CD4-positive, alpha-beta T cell treated with Interleukin-17A for 4 hours (primary cell): Measurements from ENCODE around the gene MBTD1.

Source experiments
- DNase-seq: peaks from one replicate; pipeline ENCODE4 v3.0.0-alpha.2; 2020; ENCODE audit warnings: mixed read lengths

MBTD1 gene

GRCh38 chr17:51142597-51142996 is 117.3 kb downstream of the MBTD1 start:
- DNase-seq, result no peak

DNA sequence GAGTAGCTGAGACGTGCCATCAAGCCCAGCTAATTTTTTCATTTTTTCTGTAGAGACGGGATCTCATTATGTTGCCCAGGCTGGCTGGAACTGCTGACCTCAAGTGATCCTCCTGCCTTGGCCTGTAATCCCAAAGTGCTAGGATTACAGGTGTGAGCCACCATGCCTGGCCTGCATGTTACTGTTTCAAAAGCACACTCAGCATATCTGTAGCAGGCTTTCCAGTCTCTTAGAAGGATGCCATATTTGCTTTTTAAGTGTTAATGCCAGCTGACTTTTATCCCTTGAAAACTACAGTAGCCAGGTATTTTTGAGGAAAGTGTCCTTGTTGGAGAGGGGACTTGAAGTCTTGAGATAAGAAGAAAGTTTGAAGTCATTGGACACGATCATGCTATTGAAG is 123.9 kb downstream of the MBTD1 start:
- DNase-seq, result no peak

DNA sequence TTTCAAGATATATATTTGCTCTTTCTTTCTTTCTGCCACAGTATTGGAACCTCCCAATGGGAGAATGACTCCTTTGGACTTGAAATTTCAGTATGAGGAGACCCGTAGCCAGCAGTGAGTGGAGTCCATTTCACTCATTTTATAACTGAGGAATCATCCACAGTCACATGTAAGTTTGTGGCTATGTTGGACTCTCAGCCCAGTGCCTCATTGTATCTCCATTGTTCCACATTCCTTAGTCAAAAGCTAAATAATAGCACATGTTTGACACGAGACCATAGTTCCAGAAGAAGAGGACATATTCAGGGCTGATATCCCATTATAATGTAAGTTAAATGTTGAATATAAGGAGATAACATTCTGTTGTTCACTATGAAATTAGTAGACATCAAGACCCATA is 126.5 kb downstream of the MBTD1 start:
- no peak for DNase-seq

- no peak for DNase-seq
Measured at GRCh38 chr17:51132964-51133319, 126.9 kb downstream of the MBTD1 start.

DNA sequence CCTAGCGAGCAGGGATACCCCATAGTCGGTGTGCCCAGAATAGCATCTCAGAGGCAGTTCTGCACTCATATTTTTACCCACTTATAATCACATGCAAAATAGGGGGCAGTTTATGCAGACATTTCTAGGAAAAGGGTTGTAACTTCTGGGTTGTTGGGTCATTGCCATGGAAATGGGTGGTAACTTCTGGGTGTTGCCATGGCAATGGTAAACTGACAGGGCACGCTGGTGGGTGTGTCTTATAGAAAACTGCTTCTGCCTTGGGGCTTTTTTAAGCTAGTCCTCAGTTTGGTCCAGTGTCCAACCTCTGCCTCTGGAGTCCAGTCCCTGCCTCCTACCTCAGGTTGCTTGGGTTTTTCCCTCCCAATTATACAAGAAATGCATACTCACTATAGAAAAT is 131.8 kb downstream of the MBTD1 start:
- DNase-seq, result no peak
